OCI-LY7 (cell line): ENCODE measurements around the gene TVP23A. TPM values are rescaled to one million over a fixed set of nuclear protein-coding genes. Genes with fewer than 3 reads are reported as not detected.

ENCODE experiments used
- BruUV-seq: library from RNA; stranded (reverse); fragments of 400-500 nt; replicated peaks from 2 replicates; lab custom pipeline; 2021; lab: Mats Ljungman, UMichigan
- CTCF ChIA-PET: fragments of 300-600 bp; sonication (Branson Sonifier 250); formaldehyde crosslinking; loops from one replicate; lab custom pipeline; 2022; ENCODE audit warnings: antibody characterized with exemption; ENCODE audit not compliant: unreplicated experiment; lab: Charles Lee
- POLR2A ChIA-PET: fragments of 300-600 bp; sonication (Branson Sonifier 250); formaldehyde crosslinking; loops from one replicate; lab custom pipeline; 2022; ENCODE audit warnings: antibody characterized with exemption; lab: Charles Lee
- DNase-seq: peaks from one replicate; pipeline ENCODE4 v3.0.0-alpha.2; 2015; ENCODE audit warnings: low spot score
- H2AFZ ChIP-seq: fragments of 200-600 bp; sonication (generic), shearing (Covaris generic); 2 replicates; pipeline ENCODE4 v1.6.1; 2014; ENCODE audit warnings: mild to moderate bottlenecking, antibody characterized with exemption, low read length, moderate library complexity
- H3K27ac ChIP-seq: fragments of 200-600 bp; sonication (generic); 2 replicates; pipeline ENCODE4 v1.5.1; 2014; ENCODE audit warnings: mixed run types, low read depth, mild to moderate bottlenecking, moderate library complexity, low read length, inconsistent platforms; ENCODE audit not compliant: poor library complexity, severe bottlenecking
- H3K36me3 ChIP-seq: fragments of 200-600 bp; sonication (generic); 2 replicates; pipeline ENCODE4 v1.6.1; 2014; ENCODE audit warnings: mild to moderate bottlenecking, antibody characterized with exemption, low read length, moderate library complexity, mixed read lengths; ENCODE audit not compliant: insufficient read depth
- H3K4me1 ChIP-seq: fragments of 200-600 bp; sonication (generic); 2 replicates; pipeline ENCODE4 v1.5.1; 2014; ENCODE audit warnings: mild to moderate bottlenecking, low read length; ENCODE audit not compliant: insufficient read depth, poor library complexity, severe bottlenecking
- H3K4me2 ChIP-seq: fragments of 200-600 bp; sonication (generic); 2 replicates; pipeline ENCODE4 v1.6.1; 2014; ENCODE audit warnings: mild to moderate bottlenecking, low read length
- H3K4me3 ChIP-seq: fragments of 200-600 bp; sonication (generic); 2 replicates; pipeline ENCODE4 v1.5.1; 2014; ENCODE audit warnings: mild to moderate bottlenecking, low read depth, low read length; ENCODE audit not compliant: poor library complexity, severe bottlenecking
- H3K79me2 ChIP-seq: fragments of 200-600 bp; sonication (generic); 2 replicates; pipeline ENCODE4 v1.6.1; 2016; ENCODE audit warnings: low read depth, mild to moderate bottlenecking, low read length, moderate library complexity, mixed read lengths; ENCODE audit not compliant: insufficient read depth
- H3K9me2 ChIP-seq: fragments of 200-600 bp; sonication (generic); 2 replicates; pipeline ENCODE4 v1.6.1; 2016; ENCODE audit warnings: mild to moderate bottlenecking, low read length, mixed read lengths; ENCODE audit not compliant: insufficient read depth
- H3K9me3 ChIP-seq: fragments of 200-600 bp; sonication (generic); 2 replicates; pipeline ENCODE4 v1.6.1; 2014; ENCODE audit warnings: mild to moderate bottlenecking, mixed run types, low read length, mixed read lengths
- H4K20me1 ChIP-seq: fragments of 200-600 bp; sonication (generic); 2 replicates; pipeline ENCODE4 v1.6.1; 2014; ENCODE audit warnings: mild to moderate bottlenecking, antibody characterized with exemption, low read length, moderate library complexity, mixed read lengths; ENCODE audit not compliant: insufficient read depth
- EZH2phosphoT487 ChIP-seq: fragments of 200-600 bp; sonication (generic); IDR thresholded peaks from 2 replicates; pipeline ENCODE4 v1.6.1; 2018; ENCODE audit warnings: low read depth, borderline replicate concordance, mild to moderate bottlenecking, mixed run types, antibody characterized with exemption, low read length, moderate library complexity, mixed read lengths
- intact Hi-C: fragments of 100-400 bp; cut with micrococcal nuclease; formaldehyde crosslinking; loops from one replicate; pipeline ENCODE4 v1.10.0; 2022; ENCODE audit not compliant: unreplicated experiment
- total RNA-seq, 2 experiments: library from RNA; depleted of rRNA in 1 of 2; stranded (reverse); fragments of >200 nt in 1 of 2; shearing (Covaris generic) in 1 of 2; gene quantifications; 2 replicates each; pipeline ENCODE4 v1.2.3, GENCODE V29; 2014 to 2022
- TF ChIP-seq, protein P1 (sequence below): fragments of 200-600 bp; sonication (generic); conservative IDR thresholded peaks from 2 replicates; pipeline ENCODE4 v1.5.1; 2014; ENCODE audit warnings: mild to moderate bottlenecking, antibody characterized with exemption, low read length, moderate library complexity, mixed read lengths

Gene TVP23A
- total RNA-seq, 2 experiments from 2014 or later, result 0.57 TPM; not detected in 1

DNA sequence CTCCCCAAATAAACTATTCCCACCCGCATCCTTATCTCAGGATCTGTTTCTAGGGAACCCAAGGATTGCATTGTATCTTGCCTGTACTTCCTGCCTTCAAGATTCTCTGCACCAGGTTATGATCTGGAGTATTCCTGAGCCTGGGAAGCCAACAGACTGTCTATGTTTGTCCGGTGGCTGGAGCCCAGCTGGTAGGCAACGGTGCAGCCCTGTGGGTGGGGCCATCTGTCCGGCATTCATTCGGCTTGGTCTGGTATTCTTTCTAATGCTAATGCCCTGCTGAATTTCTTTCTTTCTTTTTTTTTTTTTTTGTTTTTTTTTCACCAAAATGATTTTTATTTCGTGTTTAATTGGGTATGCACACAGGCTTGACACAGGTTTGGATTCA, 20.7 kb upstream of the TVP23A start:
- Histone ChIP-seq H2AFZ (no peak overlapping the region), H4K20me1 (no peaks in the 10 kb centered on the region), H3K4me3 (no peak overlapping the region), H3K9me2 (no peaks in the 10 kb centered on the region), H3K79me2 (no peaks in the 10 kb centered on the region), H3K27ac (no peak overlapping the region), H3K36me3 (no peaks in the 10 kb centered on the region), H3K4me2 (no peak overlapping the region), H3K4me1 (peaks cover 5% of the 10 kb centered on the region), H3K9me3 (no peaks in the 10 kb centered on the region)
- no peak for TF ChIP-seq EZH2phosphoT487
- TF ChIP-seq, protein P1, sequence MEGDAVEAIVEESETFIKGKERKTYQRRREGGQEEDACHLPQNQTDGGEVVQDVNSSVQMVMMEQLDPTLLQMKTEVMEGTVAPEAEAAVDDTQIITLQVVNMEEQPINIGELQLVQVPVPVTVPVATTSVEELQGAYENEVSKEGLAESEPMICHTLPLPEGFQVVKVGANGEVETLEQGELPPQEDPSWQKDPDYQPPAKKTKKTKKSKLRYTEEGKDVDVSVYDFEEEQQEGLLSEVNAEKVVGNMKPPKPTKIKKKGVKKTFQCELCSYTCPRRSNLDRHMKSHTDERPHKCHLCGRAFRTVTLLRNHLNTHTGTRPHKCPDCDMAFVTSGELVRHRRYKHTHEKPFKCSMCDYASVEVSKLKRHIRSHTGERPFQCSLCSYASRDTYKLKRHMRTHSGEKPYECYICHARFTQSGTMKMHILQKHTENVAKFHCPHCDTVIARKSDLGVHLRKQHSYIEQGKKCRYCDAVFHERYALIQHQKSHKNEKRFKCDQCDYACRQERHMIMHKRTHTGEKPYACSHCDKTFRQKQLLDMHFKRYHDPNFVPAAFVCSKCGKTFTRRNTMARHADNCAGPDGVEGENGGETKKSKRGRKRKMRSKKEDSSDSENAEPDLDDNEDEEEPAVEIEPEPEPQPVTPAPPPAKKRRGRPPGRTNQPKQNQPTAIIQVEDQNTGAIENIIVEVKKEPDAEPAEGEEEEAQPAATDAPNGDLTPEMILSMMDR, result no peak
- ChIA-PET CTCF (no interaction called here), POLR2A (interaction anchor here (0.7 kb wide), 1 partner anchor 630 kb away, joined by 4 read pairs; no protein-coding TSS in a partner anchor)
- DNase-seq, result no peak
- BruUV-seq, result no TSS peak
- intact Hi-C loops, result no loop called here

DNA sequence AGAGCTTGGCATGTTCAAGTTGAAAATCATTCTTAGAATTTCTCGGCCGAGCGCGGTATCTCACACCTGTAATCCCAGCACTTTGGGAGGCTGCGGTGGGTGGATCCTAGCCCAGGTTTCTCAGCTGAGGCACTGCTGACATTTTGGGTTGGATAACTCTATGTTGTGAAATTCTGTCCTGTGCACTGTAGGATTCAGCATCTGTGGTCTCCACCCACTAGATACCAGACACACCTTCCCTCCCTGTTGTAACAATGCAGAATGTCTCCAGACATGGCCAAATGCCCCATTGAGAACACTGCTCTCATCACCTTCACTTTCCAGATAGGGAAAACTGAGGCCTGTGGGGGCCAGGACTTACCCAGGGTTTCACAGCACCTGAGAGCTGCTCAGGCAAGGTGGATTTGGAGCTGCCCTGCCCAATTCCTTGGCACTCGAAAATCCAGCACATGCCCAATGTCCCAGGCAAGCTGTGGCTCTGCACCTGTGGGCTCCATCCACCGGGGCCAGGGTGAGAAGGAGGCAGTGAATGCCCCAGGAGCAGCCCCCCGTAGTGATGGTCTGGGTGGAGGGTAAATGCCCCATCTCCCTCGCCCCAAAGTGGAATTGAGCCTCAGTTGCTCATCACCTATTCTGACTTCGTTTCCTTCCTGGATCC, 20.2 kb upstream of the TVP23A start:
- POLR2A ChIA-PET, result interaction anchor here (0.7 kb wide), 1 partner anchor 631 kb away, joined by 4 read pairs; no protein-coding TSS in a partner anchor
- CTCF ChIA-PET, result no interaction called here
- BruUV-seq, result no TSS peak
- intact Hi-C loops, result no loop called here
- Histone ChIP-seq H3K4me3 (no peak overlapping the region), H3K36me3 (no peaks in the 10 kb centered on the region), H3K4me2 (no peak overlapping the region), H3K27ac (no peak overlapping the region), H3K9me3 (no peaks in the 10 kb centered on the region), H3K79me2 (no peaks in the 10 kb centered on the region), H2AFZ (no peak overlapping the region), H3K4me1 (peaks cover 5% of the 10 kb centered on the region), H4K20me1 (no peaks in the 10 kb centered on the region), H3K9me2 (no peaks in the 10 kb centered on the region)
- TF ChIP-seq, protein P1, result no peak
- no peak for TF ChIP-seq EZH2phosphoT487
- no peak for DNase-seq

DNA sequence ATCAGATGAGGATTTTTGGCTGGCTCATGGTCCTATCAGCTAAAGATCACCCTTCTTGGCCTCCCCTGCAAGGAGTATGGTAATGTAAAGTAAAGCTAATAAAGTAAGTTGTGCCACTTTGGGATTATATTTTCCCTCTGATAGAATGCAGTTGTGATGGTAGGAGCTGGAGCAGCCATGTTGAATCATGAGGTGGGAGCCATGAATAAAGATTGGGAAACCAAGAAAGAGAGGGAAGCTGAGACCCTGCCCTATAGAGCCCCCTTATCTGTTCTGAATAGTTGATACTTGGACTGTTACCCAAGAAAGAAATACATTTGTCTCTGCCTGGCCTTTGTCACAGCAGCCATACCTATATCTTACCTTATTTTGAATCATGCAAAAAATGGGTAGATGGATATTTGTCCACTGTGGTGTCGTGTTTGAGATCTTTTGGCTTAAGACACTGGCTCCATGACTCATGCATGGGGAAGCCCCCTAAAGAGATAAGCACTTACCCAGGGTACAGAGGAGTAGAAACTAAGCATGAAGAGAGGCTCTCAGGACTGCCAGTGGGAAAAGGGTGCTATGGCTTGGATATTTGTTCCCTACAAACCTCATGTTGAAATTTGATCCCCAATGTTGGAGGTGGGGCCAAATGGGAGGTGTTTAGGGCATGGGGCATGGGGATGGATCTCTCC, 17.7 kb upstream of the TVP23A start:
- no TSS peak for BruUV-seq
- Histone ChIP-seq H3K36me3 (no peaks in the 10 kb centered on the region), H3K27ac (no peak overlapping the region), H3K9me2 (no peaks in the 10 kb centered on the region), H4K20me1 (no peaks in the 10 kb centered on the region), H3K4me3 (no peak overlapping the region), H3K4me1 (peaks cover 14% of the 10 kb centered on the region), H3K9me3 (no peaks in the 10 kb centered on the region), H2AFZ (no peak overlapping the region), H3K4me2 (no peak overlapping the region), H3K79me2 (no peaks in the 10 kb centered on the region)
- TF ChIP-seq, protein P1, result no peak
- no peak for TF ChIP-seq EZH2phosphoT487
- ChIA-PET CTCF (no interaction called here), POLR2A (interaction anchor here (0.8 kb wide), 1 partner anchor 35 kb away, joined by 3 read pairs; no protein-coding TSS in a partner anchor)
- intact Hi-C loops, result no loop called here
- DNase-seq, result no peak
